Endothelial cell of umbilical vein (primary cell): Measurements from ENCODE around the gene CXCR1. TPM values are rescaled to one million over a fixed set of nuclear protein-coding genes. Genes with fewer than 3 reads are reported as not detected.

ENCODE experiments used
- BruUV-seq: library from RNA; stranded (reverse); fragments of 400-500 nt; replicated peaks from 2 replicates; lab custom pipeline; 2021; lab: Mats Ljungman, UMichigan
- CTCF ChIA-PET: fragments of 300-600, 350-600 bp; sonication (Branson Sonifier 250); formaldehyde crosslinking; loops from one replicate; lab custom pipeline; 2021; ENCODE audit warnings: antibody characterized with exemption, inconsistent platforms; lab: Charles Lee
- POLR2A ChIA-PET: fragments of 300-600, 350-600 bp; sonication (Branson Sonifier 250); formaldehyde crosslinking; loops from one replicate; lab custom pipeline; 2021; ENCODE audit warnings: antibody characterized with exemption, inconsistent platforms; lab: Charles Lee
- DNase-seq: peaks from one replicate; pipeline ENCODE4 v3.0.0-alpha.2; 2011; ENCODE audit warnings: low read depth, low spot score
- FAIRE-seq: peaks from 2 replicates; lab custom pipeline; 2011; peaks lifted over from hg19 to GRCh38; lab: Jason Lieb, UNC
- H2AFZ ChIP-seq: 2 replicates; pipeline ENCODE4 v1.6.0; 2012; ENCODE audit warnings: low read depth, low read length, control low read depth, inconsistent platforms
- H3K27ac ChIP-seq: 2 replicates; pipeline ENCODE4 v1.5.1; 2011; ENCODE audit warnings: low read depth, mild to moderate bottlenecking, control low read depth, low read length, moderate library complexity; ENCODE audit not compliant: insufficient read depth
- H3K27me3 ChIP-seq, 2 experiments: 2 replicates each; pipeline versions ENCODE4 v1.6.0 to v1.6.1; 2011; ENCODE audit warnings: low read length in 2 of 2, mixed read lengths in 1 of 2; ENCODE audit not compliant: control insufficient read depth in 2 of 2, insufficient read depth in 2 of 2
- H3K36me3 ChIP-seq, 2 experiments: 2 replicates in 1 of 2; 3 replicates in 1 of 2; pipeline ENCODE4 v1.5.1; 2011; ENCODE audit warnings: low read length in 2 of 2, mild to moderate bottlenecking in 1 of 2, moderate library complexity in 1 of 2; ENCODE audit not compliant: control insufficient read depth in 2 of 2, insufficient read depth in 2 of 2; ENCODE audit errors: extremely low read depth in 1 of 2
- H3K4me1 ChIP-seq: 3 replicates; pipeline ENCODE4 v1.5.1; 2011; ENCODE audit warnings: mild to moderate bottlenecking, low read length; ENCODE audit not compliant: control insufficient read depth, insufficient read depth; ENCODE audit errors: extremely low read depth
- H3K4me2 ChIP-seq: 2 replicates; pipeline ENCODE4 v1.6.1; 2011; ENCODE audit warnings: low read length, control low read depth, mixed read lengths; ENCODE audit not compliant: insufficient read depth
- H3K4me3 ChIP-seq, 3 experiments: fragments of 200-600 bp in 1 of 3; sonication (generic), shearing (Covaris generic) in 1 of 3; replicated peaks in 1 of 3; 2 replicates each; pipeline ENCODE4 v1.5.1; 2011 to 2016; ENCODE audit warnings: control low read depth in 3 of 3, low read length in 3 of 3, mild to moderate bottlenecking in 2 of 3, inconsistent platforms in 1 of 3, low read depth in 1 of 3, moderate library complexity in 1 of 3; ENCODE audit not compliant: insufficient read depth in 1 of 3
- H3K79me2 ChIP-seq: 2 replicates; pipeline ENCODE4 v1.6.0; 2012; ENCODE audit warnings: low read length, inconsistent platforms; ENCODE audit not compliant: control insufficient read depth, insufficient read depth
- H3K9ac ChIP-seq: replicated peaks from 2 replicates; pipeline ENCODE3; 2011; ENCODE audit warnings: low read length, control low read depth; ENCODE audit not compliant: insufficient read depth; ENCODE audit errors: extremely low read depth
- H3K9me1 ChIP-seq: replicated peaks from 3 replicates; pipeline ENCODE4 v1.6.0; 2011; ENCODE audit warnings: mild to moderate bottlenecking, low read length; ENCODE audit not compliant: control insufficient read depth, insufficient read depth; ENCODE audit errors: extremely low read depth
- H3K9me3 ChIP-seq: replicated peaks from 2 replicates; pipeline ENCODE4 v1.5.1; 2012; ENCODE audit warnings: low read length, inconsistent platforms; ENCODE audit not compliant: control insufficient read depth, insufficient read depth
- H4K20me1 ChIP-seq: replicated peaks from 2 replicates; pipeline ENCODE3; 2011; ENCODE audit warnings: mild to moderate bottlenecking, low read length; ENCODE audit not compliant: control insufficient read depth, insufficient read depth; ENCODE audit errors: extremely low read depth
- EZH2 ChIP-seq: IDR thresholded peaks from 2 replicates; pipeline ENCODE4 v1.6.1; 2012; ENCODE audit warnings: borderline replicate concordance, low read depth, mild to moderate bottlenecking, moderate library complexity, low read length, inconsistent platforms; ENCODE audit not compliant: severe bottlenecking
- FOS ChIP-seq: IDR thresholded peaks from 2 replicates; pipeline ENCODE4 v1.6.1; 2011; ENCODE audit warnings: mild to moderate bottlenecking, low read length, moderate library complexity, borderline replicate concordance; ENCODE audit not compliant: insufficient read depth
- GATA2 ChIP-seq: IDR thresholded peaks from 2 replicates; pipeline ENCODE4 v1.7.0; 2011; ENCODE audit warnings: low read depth, mild to moderate bottlenecking, moderate library complexity, mixed read lengths, low read length; ENCODE audit not compliant: insufficient read length, insufficient read depth
- JUN ChIP-seq: IDR thresholded peaks from 2 replicates; pipeline ENCODE4 v1.6.1; 2011; ENCODE audit warnings: borderline replicate concordance, low read depth; ENCODE audit not compliant: insufficient read length, insufficient read depth
- MAX ChIP-seq: IDR thresholded peaks from 2 replicates; pipeline ENCODE4 v1.6.1; 2011; ENCODE audit not compliant: insufficient read depth, insufficient read length
- MYC ChIP-seq: IDR thresholded peaks from one replicate; pipeline ENCODE4 v1.6.1; 2011; ENCODE audit warnings: mild to moderate bottlenecking, low read depth, low read length
- POLR2A ChIP-seq: IDR thresholded peaks from 2 replicates; pipeline ENCODE4 v1.6.1; 2012; ENCODE audit warnings: low read depth, mild to moderate bottlenecking, control low read depth, low read length
- POLR2AphosphoS5 ChIP-seq: IDR thresholded peaks from 2 replicates; pipeline ENCODE4 v1.6.1; 2012; ENCODE audit warnings: low read depth, mild to moderate bottlenecking, control low read depth, low read length, moderate library complexity; ENCODE audit not compliant: insufficient read depth
- dilution Hi-C: fragments of 300-500 bp; cut with MboI; formaldehyde crosslinking; loops from one replicate; pipeline ENCODE4 v1.15.0; 2019; ENCODE audit warnings: low sequenced_read_pairs; ENCODE audit not compliant: extremely low pct_ligation_motif_present
- intact Hi-C: fragments of 100-400 bp; cut with micrococcal nuclease; formaldehyde crosslinking; loops from one replicate; pipeline ENCODE4 v1.10.0; 2022
- polyA plus RNA-seq, 4 experiments: library from polyadenylated mRNA; depleted of rRNA in 3 of 4; stranded (reverse) in 3 of 4; unstranded in 1 of 4; fragments of >200 nt; gene quantifications; 2 replicates each; pipeline versions ENCODE4 v1.2.1 to v1.2.3, GENCODE V29; 2011 to 2012; ENCODE audit warnings: missing spikeins in 1 of 4
- total RNA-seq: library from RNA; stranded (reverse); gene quantifications from 2 replicates; pipeline ENCODE4 v1.2.3, GENCODE V29; 2021
- TF ChIP-seq, protein P1 (sequence below), 2 donors: IDR thresholded peaks; 1 replicate in 1 of 2; 2 replicates in 1 of 2; pipeline ENCODE4 v1.5.1; 2011; ENCODE audit warnings: low read length in 2 of 2, mild to moderate bottlenecking in 2 of 2, moderate library complexity in 2 of 2, control low read depth in 1 of 2, inconsistent platforms in 1 of 2, low read depth in 1 of 2; ENCODE audit not compliant: insufficient read depth in 1 of 2; ENCODE audit errors: extremely low read depth in 1 of 2

CXCR1 gene
- total and polyA plus RNA-seq, 2 donors (not counting 3 experiments of a cell fraction or from before 2014, with no cell fraction given) = not detected

GRCh38 chr2:218192902-218193430 lies 26.2 kb upstream of the CXCR1 start:
- FAIRE-seq (no peak), DNase-seq (no peak)
- Histone ChIP-seq H3K4me1 (no peaks in the 10 kb centered on the region), H2AFZ (no peak overlapping the region), H3K9me3 (no peaks in the 10 kb centered on the region), H3K9me1 (no peaks in the 10 kb centered on the region), H3K36me3 (no peaks in the 10 kb centered on the region), H3K27ac (no peak overlapping the region), H3K4me3 (no peak overlapping the region), H4K20me1 (no peaks in the 10 kb centered on the region), H3K9ac (no peak overlapping the region), H3K27me3 (no peaks in the 10 kb centered on the region), H3K4me2 (no peak overlapping the region), H3K79me2 (no peaks in the 10 kb centered on the region)
- ChIA-PET CTCF (no interaction called here), POLR2A (no interaction called here)
- dilution Hi-C loops (no loop called here), intact Hi-C loops (no loop called here)
- TF ChIP-seq EZH2 (no peak), POLR2AphosphoS5 (no peak), MAX (no peak), POLR2A (no peak), FOS (no peak)
- no TSS peak for BruUV-seq

GRCh38 chr2:218188528-218188927 lies 21.8 kb upstream of the CXCR1 start:
- DNase-seq (no peak), FAIRE-seq (no peak)
- Histone ChIP-seq H3K4me1 (no peaks in the 10 kb centered on the region), H3K9me3 (no peaks in the 10 kb centered on the region), H3K36me3 (no peaks in the 10 kb centered on the region), H3K9me1 (no peaks in the 10 kb centered on the region), H2AFZ (no peak overlapping the region), H3K9ac (no peak overlapping the region), H3K79me2 (no peaks in the 10 kb centered on the region), H4K20me1 (no peaks in the 10 kb centered on the region), H3K4me2 (no peak overlapping the region), H3K4me3 (no peak overlapping the region), H3K27me3 (peaks cover 0 to 2% of the 10 kb centered on the region in 2 experiments), H3K27ac (no peak overlapping the region)
- POLR2A ChIA-PET = no interaction called here
- CTCF ChIA-PET = interaction anchor here (1.0 to 1.6 kb wide), 3 partner anchors 12 to 207 kb away, joined by 3 to 9 read pairs (median 4); no protein-coding TSS in a partner anchor
- no TSS peak for BruUV-seq
- intact Hi-C loops = loop anchor here (5.0 kb wide), 1 partner anchor 279 kb away; no protein-coding TSS in a partner anchor
- TF ChIP-seq POLR2AphosphoS5 (no peak), MYC (no peak), MAX (no peak), JUN (no peak), GATA2 (no peak), FOS (no peak)
- TF ChIP-seq, protein P1, sequence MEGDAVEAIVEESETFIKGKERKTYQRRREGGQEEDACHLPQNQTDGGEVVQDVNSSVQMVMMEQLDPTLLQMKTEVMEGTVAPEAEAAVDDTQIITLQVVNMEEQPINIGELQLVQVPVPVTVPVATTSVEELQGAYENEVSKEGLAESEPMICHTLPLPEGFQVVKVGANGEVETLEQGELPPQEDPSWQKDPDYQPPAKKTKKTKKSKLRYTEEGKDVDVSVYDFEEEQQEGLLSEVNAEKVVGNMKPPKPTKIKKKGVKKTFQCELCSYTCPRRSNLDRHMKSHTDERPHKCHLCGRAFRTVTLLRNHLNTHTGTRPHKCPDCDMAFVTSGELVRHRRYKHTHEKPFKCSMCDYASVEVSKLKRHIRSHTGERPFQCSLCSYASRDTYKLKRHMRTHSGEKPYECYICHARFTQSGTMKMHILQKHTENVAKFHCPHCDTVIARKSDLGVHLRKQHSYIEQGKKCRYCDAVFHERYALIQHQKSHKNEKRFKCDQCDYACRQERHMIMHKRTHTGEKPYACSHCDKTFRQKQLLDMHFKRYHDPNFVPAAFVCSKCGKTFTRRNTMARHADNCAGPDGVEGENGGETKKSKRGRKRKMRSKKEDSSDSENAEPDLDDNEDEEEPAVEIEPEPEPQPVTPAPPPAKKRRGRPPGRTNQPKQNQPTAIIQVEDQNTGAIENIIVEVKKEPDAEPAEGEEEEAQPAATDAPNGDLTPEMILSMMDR (IDR thresholded peaks at IDR 0.05; ENCODE audit: extremely low read depth in 1 of 2, insufficient read depth in 1 of 2, low read depth in 1 of 2, low read length in 2 of 2) = no peak
- dilution Hi-C loops = no loop called here
